Parathyroid adenoma (tissue), 2 donors: ENCODE results near the gene DIP2A.

Source experiments
- H2AFZ ChIP-seq: fragments of 300-600 bp; sonication (generic); one replicate; pipeline ENCODE4 v1.7.0; 2017; ENCODE audit warnings: antibody characterized with exemption, mild to moderate bottlenecking
- H3K27ac ChIP-seq: fragments of 300-600 bp; sonication (generic); one replicate; pipeline ENCODE4 v1.7.0; 2017
- H3K27me3 ChIP-seq: fragments of 300-600 bp; sonication (generic); one replicate; pipeline ENCODE4 v1.7.0; 2017; ENCODE audit warnings: low read length; ENCODE audit not compliant: control insufficient read depth, insufficient read depth
- H3K36me3 ChIP-seq: fragments of 300-600 bp; sonication (generic); one replicate; pipeline ENCODE4 v1.7.0; 2017; ENCODE audit warnings: low read length; ENCODE audit not compliant: control insufficient read depth, insufficient read depth
- H3K4me1 ChIP-seq: fragments of 300-600 bp; sonication (generic); one replicate; pipeline ENCODE4 v1.7.0; 2017; ENCODE audit warnings: control low read depth
- H3K4me2 ChIP-seq: fragments of 300-600 bp; sonication (generic); one replicate; pipeline ENCODE4 v1.7.0; 2017; ENCODE audit warnings: low read length
- H3K4me3 ChIP-seq: fragments of 300-600 bp; sonication (generic); one replicate; pipeline ENCODE4 v1.7.0; 2017; ENCODE audit warnings: low read depth, low read length
- H3K79me2 ChIP-seq: fragments of 300-600 bp; sonication (generic); one replicate; pipeline ENCODE4 v1.7.0; 2017; ENCODE audit warnings: control low read depth
- H3K9ac ChIP-seq: fragments of 300-600 bp; sonication (generic); one replicate; pipeline ENCODE4 v1.7.0; 2017; ENCODE audit warnings: mild to moderate bottlenecking
- H3K9me3 ChIP-seq: fragments of 300-600 bp; sonication (generic); one replicate; pipeline ENCODE4 v1.7.0; 2017; ENCODE audit warnings: low read length; ENCODE audit not compliant: control insufficient read depth
- TF ChIP-seq, protein P1 (sequence below): fragments of 300-600 bp; sonication (generic); IDR thresholded peaks from one replicate; pipeline ENCODE4 v1.7.0; 2017; ENCODE audit warnings: antibody characterized with exemption, mild to moderate bottlenecking
- donor health status: primary hyperparathyroidism.

Gene DIP2A, protein sequence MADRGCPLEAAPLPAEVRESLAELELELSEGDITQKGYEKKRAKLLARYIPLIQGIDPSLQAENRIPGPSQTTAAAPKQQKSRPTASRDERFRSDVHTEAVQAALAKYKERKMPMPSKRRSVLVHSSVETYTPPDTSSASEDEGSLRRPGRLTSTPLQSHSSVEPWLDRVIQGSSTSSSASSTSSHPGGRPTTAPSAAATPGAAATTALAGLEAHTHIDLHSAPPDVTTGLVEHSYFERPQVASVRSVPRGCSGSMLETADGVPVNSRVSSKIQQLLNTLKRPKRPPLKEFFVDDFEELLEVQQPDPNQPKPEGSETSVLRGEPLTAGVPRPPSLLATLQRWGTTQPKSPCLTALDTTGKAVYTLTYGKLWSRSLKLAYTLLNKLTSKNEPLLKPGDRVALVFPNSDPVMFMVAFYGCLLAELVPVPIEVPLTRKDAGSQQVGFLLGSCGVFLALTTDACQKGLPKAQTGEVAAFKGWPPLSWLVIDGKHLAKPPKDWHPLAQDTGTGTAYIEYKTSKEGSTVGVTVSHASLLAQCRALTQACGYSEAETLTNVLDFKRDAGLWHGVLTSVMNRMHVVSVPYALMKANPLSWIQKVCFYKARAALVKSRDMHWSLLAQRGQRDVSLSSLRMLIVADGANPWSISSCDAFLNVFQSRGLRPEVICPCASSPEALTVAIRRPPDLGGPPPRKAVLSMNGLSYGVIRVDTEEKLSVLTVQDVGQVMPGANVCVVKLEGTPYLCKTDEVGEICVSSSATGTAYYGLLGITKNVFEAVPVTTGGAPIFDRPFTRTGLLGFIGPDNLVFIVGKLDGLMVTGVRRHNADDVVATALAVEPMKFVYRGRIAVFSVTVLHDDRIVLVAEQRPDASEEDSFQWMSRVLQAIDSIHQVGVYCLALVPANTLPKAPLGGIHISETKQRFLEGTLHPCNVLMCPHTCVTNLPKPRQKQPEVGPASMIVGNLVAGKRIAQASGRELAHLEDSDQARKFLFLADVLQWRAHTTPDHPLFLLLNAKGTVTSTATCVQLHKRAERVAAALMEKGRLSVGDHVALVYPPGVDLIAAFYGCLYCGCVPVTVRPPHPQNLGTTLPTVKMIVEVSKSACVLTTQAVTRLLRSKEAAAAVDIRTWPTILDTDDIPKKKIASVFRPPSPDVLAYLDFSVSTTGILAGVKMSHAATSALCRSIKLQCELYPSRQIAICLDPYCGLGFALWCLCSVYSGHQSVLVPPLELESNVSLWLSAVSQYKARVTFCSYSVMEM (N-terminal part only)

DNA sequence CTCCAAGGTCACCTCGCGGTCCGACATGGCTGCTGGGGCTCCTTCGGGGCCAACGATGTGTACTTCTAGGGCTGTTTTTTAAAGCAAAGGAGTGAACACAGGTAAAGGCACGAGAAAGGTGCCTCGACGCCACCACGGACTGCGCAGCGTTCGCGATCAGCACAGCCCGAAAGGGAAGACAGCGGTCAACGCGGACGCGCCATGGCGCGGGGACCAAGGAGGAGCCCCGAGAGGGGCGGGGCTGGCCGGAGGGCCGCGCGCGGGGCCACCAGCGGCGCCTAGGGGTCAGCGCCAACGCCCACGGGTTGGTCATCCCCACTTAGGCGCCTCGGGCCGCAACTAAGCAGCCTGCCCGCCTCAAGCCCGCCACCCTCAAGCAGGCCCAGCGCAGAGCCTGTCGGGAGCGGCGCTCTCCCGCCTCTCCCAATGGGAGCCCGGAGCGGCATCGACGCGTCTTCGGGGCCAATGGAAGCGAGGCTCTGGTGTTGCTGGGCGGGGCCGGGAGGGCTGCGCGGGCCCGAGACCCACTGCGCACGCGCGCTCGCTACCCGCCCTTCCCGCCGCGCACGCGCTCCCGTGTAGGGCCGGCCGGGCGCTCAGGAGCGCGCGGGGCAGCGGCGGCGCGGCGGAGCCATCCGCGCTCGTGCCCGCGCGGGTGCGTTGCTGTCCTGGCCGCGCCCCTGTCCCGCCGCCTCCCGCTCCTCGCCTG, at the start of gene DIP2A:
DIP2A (plus strand) TSS at position 577 of the 709 bp plus-strand sequence. CDS start 241 bp downstream, outside the sequence.
- no peaks in the 10 kb centered on the region for H3K4me1 ChIP-seq
- H3K27me3 ChIP-seq = no peaks in the 10 kb centered on the region
- H3K79me2 ChIP-seq = no peaks in the 10 kb centered on the region
- TF ChIP-seq, protein P1, sequence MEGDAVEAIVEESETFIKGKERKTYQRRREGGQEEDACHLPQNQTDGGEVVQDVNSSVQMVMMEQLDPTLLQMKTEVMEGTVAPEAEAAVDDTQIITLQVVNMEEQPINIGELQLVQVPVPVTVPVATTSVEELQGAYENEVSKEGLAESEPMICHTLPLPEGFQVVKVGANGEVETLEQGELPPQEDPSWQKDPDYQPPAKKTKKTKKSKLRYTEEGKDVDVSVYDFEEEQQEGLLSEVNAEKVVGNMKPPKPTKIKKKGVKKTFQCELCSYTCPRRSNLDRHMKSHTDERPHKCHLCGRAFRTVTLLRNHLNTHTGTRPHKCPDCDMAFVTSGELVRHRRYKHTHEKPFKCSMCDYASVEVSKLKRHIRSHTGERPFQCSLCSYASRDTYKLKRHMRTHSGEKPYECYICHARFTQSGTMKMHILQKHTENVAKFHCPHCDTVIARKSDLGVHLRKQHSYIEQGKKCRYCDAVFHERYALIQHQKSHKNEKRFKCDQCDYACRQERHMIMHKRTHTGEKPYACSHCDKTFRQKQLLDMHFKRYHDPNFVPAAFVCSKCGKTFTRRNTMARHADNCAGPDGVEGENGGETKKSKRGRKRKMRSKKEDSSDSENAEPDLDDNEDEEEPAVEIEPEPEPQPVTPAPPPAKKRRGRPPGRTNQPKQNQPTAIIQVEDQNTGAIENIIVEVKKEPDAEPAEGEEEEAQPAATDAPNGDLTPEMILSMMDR = no peak
- H3K9ac ChIP-seq = peak within 1 kb of the TSS; percentile 19
- peak within 1 kb of the TSS; percentile 84 for H2AFZ ChIP-seq
- H3K36me3 ChIP-seq = no peaks in the 10 kb centered on the region
- H3K4me3 ChIP-seq = peak within 1 kb of the TSS; percentile 87
- H3K9me3 ChIP-seq = no peaks in the 10 kb centered on the region
- H3K4me2 ChIP-seq = peak within 1 kb of the TSS; percentile 78
- H3K27ac ChIP-seq = peak within 1 kb of the TSS; percentile 70

DNA sequence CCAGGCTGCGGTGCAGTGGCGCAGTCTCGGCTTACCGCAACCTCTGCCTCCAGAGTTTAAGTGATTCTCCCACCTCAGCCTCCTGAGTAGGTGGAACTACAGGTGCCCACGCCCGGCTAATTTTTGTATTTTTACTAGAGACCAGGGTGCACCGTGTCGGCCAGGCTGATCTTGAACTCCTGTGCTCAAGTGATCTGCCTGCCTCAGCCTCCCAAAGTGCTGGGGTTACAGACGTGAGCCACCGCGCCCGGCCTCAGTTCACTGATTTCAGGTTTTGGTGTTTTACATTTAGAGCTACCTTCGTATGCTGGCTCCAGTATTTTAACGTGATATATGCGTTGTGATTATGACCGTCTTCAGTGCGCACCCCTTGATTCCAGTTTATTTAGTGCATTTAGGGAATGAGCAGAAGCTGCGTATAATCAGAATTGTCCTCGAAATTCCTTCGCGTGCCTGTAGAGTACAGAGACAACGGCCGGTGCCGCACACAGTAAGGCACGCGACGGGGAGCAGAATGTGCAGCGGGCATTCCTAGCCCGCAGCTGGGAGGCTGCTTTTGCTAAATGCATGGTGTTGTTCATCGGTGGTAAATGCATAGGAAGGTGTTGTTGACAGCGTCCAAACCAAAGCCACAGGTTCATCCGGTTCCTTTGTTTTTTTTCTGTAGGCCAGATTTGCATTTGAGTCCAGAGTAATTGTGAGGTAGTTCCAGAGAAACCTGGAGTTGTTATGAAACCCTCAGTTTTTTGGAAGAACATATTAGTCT, 48.9 kb upstream of the DIP2A start:
- no peak overlapping the region for H3K4me3 ChIP-seq
- H3K4me2 ChIP-seq = no peak overlapping the region
- no peak overlapping the region for H2AFZ ChIP-seq
- H3K9ac ChIP-seq = no peak overlapping the region
- H3K4me1 ChIP-seq = no peaks in the 10 kb centered on the region
- no peaks in the 10 kb centered on the region for H3K79me2 ChIP-seq
- TF ChIP-seq, protein P1 = no peak
- H3K36me3 ChIP-seq = no peaks in the 10 kb centered on the region
- H3K9me3 ChIP-seq = no peaks in the 10 kb centered on the region
- no peak overlapping the region for H3K27ac ChIP-seq
- H3K27me3 ChIP-seq = no peaks in the 10 kb centered on the region

DNA sequence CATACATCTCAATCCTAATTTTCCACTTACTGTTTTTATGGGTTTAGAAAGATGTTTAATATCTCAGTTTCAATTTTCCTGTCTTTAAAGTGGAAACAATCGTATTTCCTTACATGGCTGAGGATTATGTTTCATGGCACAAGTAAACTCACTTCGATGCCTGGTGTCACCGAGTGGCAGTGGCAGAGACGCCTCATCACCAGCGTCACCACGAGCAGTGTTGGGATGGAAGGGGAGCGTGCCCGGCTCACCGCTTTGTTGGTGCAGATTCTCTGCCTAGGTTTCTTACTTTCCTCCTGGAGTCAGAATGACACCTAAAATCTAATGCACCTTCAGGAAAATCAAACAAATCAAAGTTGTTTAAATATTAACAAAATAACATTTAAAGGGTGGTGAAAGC, 48.2 kb upstream of the DIP2A start:
- H3K4me2 ChIP-seq = no peak overlapping the region
- no peaks in the 10 kb centered on the region for H3K9me3 ChIP-seq
- no peak overlapping the region for H2AFZ ChIP-seq
- H3K27ac ChIP-seq = no peak overlapping the region
- H3K27me3 ChIP-seq = no peaks in the 10 kb centered on the region
- H3K36me3 ChIP-seq = no peaks in the 10 kb centered on the region
- no peaks in the 10 kb centered on the region for H3K79me2 ChIP-seq
- H3K9ac ChIP-seq = no peak overlapping the region
- no peaks in the 10 kb centered on the region for H3K4me1 ChIP-seq
- TF ChIP-seq, protein P1 = no peak
- H3K4me3 ChIP-seq = no peak overlapping the region

GRCh38 chr21:46411236-46411635, 47.5 kb upstream of the DIP2A start:
- no peak overlapping the region for H3K27ac ChIP-seq
- TF ChIP-seq, protein P1 = no peak
- H2AFZ ChIP-seq = no peak overlapping the region
- no peak overlapping the region for H3K4me3 ChIP-seq
- H3K36me3 ChIP-seq = no peaks in the 10 kb centered on the region
- H3K9me3 ChIP-seq = no peaks in the 10 kb centered on the region
- no peaks in the 10 kb centered on the region for H3K79me2 ChIP-seq
- H3K27me3 ChIP-seq = no peaks in the 10 kb centered on the region
- H3K4me1 ChIP-seq = no peaks in the 10 kb centered on the region
- no peak overlapping the region for H3K9ac ChIP-seq
- no peak overlapping the region for H3K4me2 ChIP-seq
